Activated CD4-positive, alpha-beta T cell treated with anti-CD3 and anti-CD28 coated beads, Interleukin-2, amount 50 U/mL, for 24 hours (primary cell): Measurements from ENCODE around the gene LMF1.
"Not testable (repeated sequence)": the region's sequence is repeated elsewhere in the genome, so short reads cannot be mapped to it uniquely, and the experiment has no call there.

Source experiments
- DNase-seq, 2 donors: peaks; one replicate each; pipeline ENCODE4 v3.0.0-alpha.2; 2020; ENCODE audit warnings: low read depth in 1 of 2, low spot score in 1 of 2

The LMF1 gene

DNA sequence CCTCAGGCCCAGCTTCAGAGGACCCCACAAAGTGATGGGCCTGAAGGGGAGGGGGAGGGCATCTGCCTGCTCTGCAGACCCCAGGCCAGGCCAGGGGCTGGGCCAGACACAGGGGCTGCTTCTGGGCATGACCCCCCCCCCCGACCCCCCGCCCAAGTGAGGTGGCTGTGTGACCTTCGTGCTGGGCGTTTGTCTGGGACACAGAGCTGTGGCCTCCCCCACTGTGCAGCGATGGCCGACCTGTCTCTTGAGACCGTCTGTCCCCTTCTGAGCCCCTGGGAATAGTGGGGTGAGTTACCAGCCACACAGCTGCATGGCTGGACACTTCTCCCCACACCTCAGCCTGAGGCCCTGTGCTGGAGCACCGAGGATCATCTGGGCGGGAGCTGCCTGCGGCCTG is 135.4 kb downstream of the LMF1 start:
- no peak for DNase-seq

DNA sequence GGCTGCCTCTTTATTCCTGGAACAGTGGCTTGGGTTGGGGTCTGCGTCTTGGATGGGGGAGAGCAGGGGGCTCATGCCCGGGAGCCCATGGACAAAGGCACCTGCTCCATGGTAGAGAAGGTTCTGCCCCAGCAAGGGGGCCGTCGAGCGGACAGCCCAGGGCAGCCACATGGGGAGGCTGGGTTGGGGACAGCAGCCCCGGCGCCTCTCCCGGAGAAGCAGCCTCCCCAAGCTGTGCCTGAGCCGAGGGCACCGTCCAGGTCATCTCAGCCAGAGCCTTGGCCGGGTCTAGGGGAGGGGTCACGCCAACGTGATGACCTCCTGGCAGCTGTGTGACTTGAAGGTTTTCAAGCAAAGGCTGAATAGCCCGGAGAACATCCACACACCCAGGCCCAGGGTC is 137.4 kb downstream of the LMF1 start:
- DNase-seq: no peak

GRCh38 chr16:832652-833336 is 138.0 kb downstream of the LMF1 start:
- no peak for DNase-seq

GRCh38 chr16:831571-832413 is 139.0 kb downstream of the LMF1 start:
- DNase-seq: no peak

GRCh38 chr16:830871-831570 is 139.8 kb downstream of the LMF1 start:
- no peak for DNase-seq

GRCh38 chr16:830107-830870 is 140.5 kb downstream of the LMF1 start:
- DNase-seq: no peak

GRCh38 chr16:828891-829290 is 141.9 kb downstream of the LMF1 start:
- no peak for DNase-seq

DNA sequence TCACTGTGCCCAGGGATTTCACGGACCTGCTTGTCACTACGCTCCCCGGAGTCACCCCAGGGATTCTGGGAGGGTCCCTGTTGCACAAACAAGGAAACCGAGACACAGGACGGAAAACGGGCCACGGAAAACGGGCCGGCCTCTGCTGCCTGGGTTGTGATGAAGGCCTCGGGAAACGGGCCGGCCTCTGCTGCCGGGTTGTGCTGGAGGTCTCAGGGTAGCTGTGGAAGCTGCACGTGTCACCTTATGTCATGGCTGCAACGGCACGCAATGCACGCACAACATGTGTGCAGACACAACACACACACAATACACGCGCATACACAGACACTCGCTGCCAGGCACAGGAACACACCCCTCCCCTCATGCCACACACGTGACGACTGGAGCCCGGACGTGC is 143.3 kb downstream of the LMF1 start:
- no peak for DNase-seq

DNA sequence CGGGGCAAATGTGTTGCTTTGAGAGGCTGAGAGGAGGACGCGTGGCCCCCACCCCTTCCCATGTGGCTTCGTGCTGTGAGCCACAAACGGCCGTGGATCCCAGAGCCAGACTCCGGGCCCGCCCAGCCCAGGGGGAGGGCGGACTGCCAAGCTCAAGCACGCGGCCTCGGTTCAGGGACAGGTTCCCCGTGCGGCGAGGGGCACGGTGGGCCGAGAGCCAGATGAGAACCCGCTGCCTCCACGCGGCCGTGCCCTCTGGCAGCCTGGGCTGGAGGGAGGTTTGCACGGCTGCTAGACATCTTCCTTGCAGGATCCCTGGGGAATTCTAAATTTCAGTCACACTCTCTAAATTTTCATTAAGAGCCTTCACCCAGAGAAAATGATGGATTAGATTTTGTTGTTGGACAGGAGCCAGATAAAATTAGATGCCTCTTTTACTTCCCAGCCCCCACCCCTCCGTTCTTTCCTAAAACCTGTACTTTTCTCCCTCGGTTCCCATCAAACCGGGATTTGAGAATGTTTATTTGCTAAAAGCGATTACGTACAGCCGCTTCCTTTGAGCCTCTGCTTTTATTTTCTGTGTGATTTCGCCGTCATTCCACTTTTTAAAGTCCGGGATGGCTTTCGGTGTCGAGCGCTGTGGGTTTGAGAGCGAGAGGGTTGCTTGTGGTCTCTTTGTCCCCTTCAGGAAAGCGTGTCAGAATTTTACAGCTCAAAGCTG is 145.3 kb downstream of the LMF1 start:
- no peak for DNase-seq

- no peak for DNase-seq
These were observed 146.2 kb downstream of the LMF1 start for GRCh38 chr16:824601-825000.

- DNase-seq: no peak
These were observed 146.6 kb downstream of the LMF1 start for GRCh38 chr16:824194-824593.

- no peak for DNase-seq
These were observed 147.9 kb downstream of the LMF1 start for GRCh38 chr16:822909-823297.

- no peak for DNase-seq
These were observed 148.4 kb downstream of the LMF1 start for GRCh38 chr16:822174-822908.

DNA sequence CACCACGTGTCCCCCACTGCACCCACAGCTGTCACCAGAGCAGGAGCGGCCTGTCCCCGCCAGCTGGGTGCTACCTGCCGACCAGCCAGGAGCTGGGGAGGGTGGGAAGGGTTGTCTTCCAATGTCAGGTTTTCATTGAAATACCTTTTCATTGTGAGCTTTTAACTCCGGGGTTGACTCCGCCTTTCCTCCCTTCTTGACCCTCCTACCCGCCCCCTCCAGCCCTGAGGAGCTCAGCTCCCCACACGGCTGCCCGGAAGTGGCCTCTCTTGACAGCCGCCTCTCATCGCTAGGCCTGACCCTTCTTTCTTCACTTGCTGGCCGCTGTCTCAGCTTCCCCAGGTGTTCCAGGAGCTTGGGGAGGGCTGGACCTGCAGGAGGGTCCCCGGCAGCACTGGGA is 149.0 kb downstream of the LMF1 start:
- no peak for DNase-seq

- DNase-seq: no peak
These were observed 150.0 kb downstream of the LMF1 start for GRCh38 chr16:820748-821147.

- DNase-seq: not testable (repeated sequence)
These were observed 150.8 kb downstream of the LMF1 start for GRCh38 chr16:820044-820408.

DNA sequence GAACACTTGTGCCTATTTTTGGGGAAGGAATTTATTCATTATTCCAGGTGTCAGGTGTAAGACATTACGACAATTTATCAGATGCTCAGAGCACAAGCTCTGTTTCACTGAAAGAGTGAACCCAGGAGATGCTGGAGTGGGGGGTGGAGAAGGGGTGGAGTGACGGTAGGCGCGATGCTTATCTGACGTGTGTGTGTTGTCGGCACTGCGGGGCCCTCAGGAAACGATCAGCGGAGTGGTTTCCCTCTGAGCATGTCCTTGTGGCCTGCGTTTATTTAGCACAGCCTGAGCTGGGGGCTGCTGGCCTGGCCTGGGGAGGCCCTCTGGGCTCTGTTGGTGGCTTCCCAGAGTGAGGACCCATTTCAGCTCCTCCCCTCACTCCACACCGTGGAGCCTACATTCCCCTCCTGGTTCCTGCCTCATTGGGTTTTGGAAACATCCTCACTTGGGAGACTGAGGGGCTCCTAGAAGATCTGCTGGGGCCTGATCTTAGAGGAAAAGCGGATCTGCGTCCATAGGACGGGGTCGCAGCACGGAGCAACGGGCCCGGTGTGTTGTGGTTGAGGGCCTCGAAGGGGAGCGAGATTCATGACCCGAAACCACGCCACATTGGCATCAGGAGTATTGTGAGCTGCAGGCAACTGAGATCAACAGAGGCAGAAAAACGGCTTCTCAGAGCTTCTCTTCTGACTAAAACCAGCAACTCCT is 151.3 kb downstream of the LMF1 start:
- DNase-seq: no peak

- no peak for DNase-seq
These were observed 152.2 kb downstream of the LMF1 start for GRCh38 chr16:818592-818991.

- DNase-seq: no peak
These were observed 152.7 kb downstream of the LMF1 start for GRCh38 chr16:818132-818531.
